Endothelial cell of umbilical vein (primary cell): ENCODE measurements around the gene PCDHGA10. TPM values are rescaled to one million over a fixed set of nuclear protein-coding genes. Genes with fewer than 3 reads are reported as not detected.

Source experiments
- BruUV-seq: library from RNA; stranded (reverse); fragments of 400-500 nt; replicated peaks from 2 replicates; lab custom pipeline; 2021; lab: Mats Ljungman, UMichigan
- CTCF ChIA-PET: fragments of 300-600, 350-600 bp; sonication (Branson Sonifier 250); formaldehyde crosslinking; loops from one replicate; lab custom pipeline; 2021; ENCODE audit warnings: antibody characterized with exemption, inconsistent platforms; lab: Charles Lee
- POLR2A ChIA-PET: fragments of 300-600, 350-600 bp; sonication (Branson Sonifier 250); formaldehyde crosslinking; loops from one replicate; lab custom pipeline; 2021; ENCODE audit warnings: antibody characterized with exemption, inconsistent platforms; lab: Charles Lee
- DNase-seq: peaks from one replicate; pipeline ENCODE4 v3.0.0-alpha.2; 2011; ENCODE audit warnings: low read depth, low spot score
- FAIRE-seq: peaks from 2 replicates; lab custom pipeline; 2011; peaks lifted over from hg19 to GRCh38; lab: Jason Lieb, UNC
- H2AFZ ChIP-seq: 2 replicates; pipeline ENCODE4 v1.6.0; 2012; ENCODE audit warnings: low read depth, low read length, control low read depth, inconsistent platforms
- H3K27ac ChIP-seq: 2 replicates; pipeline ENCODE4 v1.5.1; 2011; ENCODE audit warnings: low read depth, mild to moderate bottlenecking, control low read depth, low read length, moderate library complexity; ENCODE audit not compliant: insufficient read depth
- H3K27me3 ChIP-seq, 2 experiments: 2 replicates each; pipeline versions ENCODE4 v1.6.0 to v1.6.1; 2011; ENCODE audit warnings: low read length in 2 of 2, mixed read lengths in 1 of 2; ENCODE audit not compliant: control insufficient read depth in 2 of 2, insufficient read depth in 2 of 2
- H3K36me3 ChIP-seq, 2 experiments: 2 replicates in 1 of 2; 3 replicates in 1 of 2; pipeline ENCODE4 v1.5.1; 2011; ENCODE audit warnings: low read length in 2 of 2, mild to moderate bottlenecking in 1 of 2, moderate library complexity in 1 of 2; ENCODE audit not compliant: control insufficient read depth in 2 of 2, insufficient read depth in 2 of 2; ENCODE audit errors: extremely low read depth in 1 of 2
- H3K4me1 ChIP-seq: 3 replicates; pipeline ENCODE4 v1.5.1; 2011; ENCODE audit warnings: mild to moderate bottlenecking, low read length; ENCODE audit not compliant: control insufficient read depth, insufficient read depth; ENCODE audit errors: extremely low read depth
- H3K4me2 ChIP-seq: 2 replicates; pipeline ENCODE4 v1.6.1; 2011; ENCODE audit warnings: low read length, control low read depth, mixed read lengths; ENCODE audit not compliant: insufficient read depth
- H3K4me3 ChIP-seq, 3 experiments: fragments of 200-600 bp in 1 of 3; sonication (generic), shearing (Covaris generic) in 1 of 3; replicated peaks in 1 of 3; 2 replicates each; pipeline ENCODE4 v1.5.1; 2011 to 2016; ENCODE audit warnings: control low read depth in 3 of 3, low read length in 3 of 3, mild to moderate bottlenecking in 2 of 3, inconsistent platforms in 1 of 3, low read depth in 1 of 3, moderate library complexity in 1 of 3; ENCODE audit not compliant: insufficient read depth in 1 of 3
- H3K79me2 ChIP-seq: 2 replicates; pipeline ENCODE4 v1.6.0; 2012; ENCODE audit warnings: low read length, inconsistent platforms; ENCODE audit not compliant: control insufficient read depth, insufficient read depth
- H3K9ac ChIP-seq: replicated peaks from 2 replicates; pipeline ENCODE3; 2011; ENCODE audit warnings: low read length, control low read depth; ENCODE audit not compliant: insufficient read depth; ENCODE audit errors: extremely low read depth
- H3K9me1 ChIP-seq: replicated peaks from 3 replicates; pipeline ENCODE4 v1.6.0; 2011; ENCODE audit warnings: mild to moderate bottlenecking, low read length; ENCODE audit not compliant: control insufficient read depth, insufficient read depth; ENCODE audit errors: extremely low read depth
- H3K9me3 ChIP-seq: replicated peaks from 2 replicates; pipeline ENCODE4 v1.5.1; 2012; ENCODE audit warnings: low read length, inconsistent platforms; ENCODE audit not compliant: control insufficient read depth, insufficient read depth
- H4K20me1 ChIP-seq: replicated peaks from 2 replicates; pipeline ENCODE3; 2011; ENCODE audit warnings: mild to moderate bottlenecking, low read length; ENCODE audit not compliant: control insufficient read depth, insufficient read depth; ENCODE audit errors: extremely low read depth
- CTCF ChIP-seq, 2 donors: IDR thresholded peaks; 1 replicate in 1 of 2; 2 replicates in 1 of 2; pipeline ENCODE4 v1.5.1; 2011; ENCODE audit warnings: low read length in 2 of 2, mild to moderate bottlenecking in 2 of 2, moderate library complexity in 2 of 2, control low read depth in 1 of 2, inconsistent platforms in 1 of 2, low read depth in 1 of 2; ENCODE audit not compliant: insufficient read depth in 1 of 2; ENCODE audit errors: extremely low read depth in 1 of 2
- EZH2 ChIP-seq: IDR thresholded peaks from 2 replicates; pipeline ENCODE4 v1.6.1; 2012; ENCODE audit warnings: borderline replicate concordance, low read depth, mild to moderate bottlenecking, moderate library complexity, low read length, inconsistent platforms; ENCODE audit not compliant: severe bottlenecking
- FOS ChIP-seq: IDR thresholded peaks from 2 replicates; pipeline ENCODE4 v1.6.1; 2011; ENCODE audit warnings: mild to moderate bottlenecking, low read length, moderate library complexity, borderline replicate concordance; ENCODE audit not compliant: insufficient read depth
- GATA2 ChIP-seq: IDR thresholded peaks from 2 replicates; pipeline ENCODE4 v1.7.0; 2011; ENCODE audit warnings: low read depth, mild to moderate bottlenecking, moderate library complexity, mixed read lengths, low read length; ENCODE audit not compliant: insufficient read length, insufficient read depth
- JUN ChIP-seq: IDR thresholded peaks from 2 replicates; pipeline ENCODE4 v1.6.1; 2011; ENCODE audit warnings: borderline replicate concordance, low read depth; ENCODE audit not compliant: insufficient read length, insufficient read depth
- MAX ChIP-seq: IDR thresholded peaks from 2 replicates; pipeline ENCODE4 v1.6.1; 2011; ENCODE audit not compliant: insufficient read depth, insufficient read length
- MYC ChIP-seq: IDR thresholded peaks from one replicate; pipeline ENCODE4 v1.6.1; 2011; ENCODE audit warnings: mild to moderate bottlenecking, low read depth, low read length
- POLR2A ChIP-seq: IDR thresholded peaks from 2 replicates; pipeline ENCODE4 v1.6.1; 2012; ENCODE audit warnings: low read depth, mild to moderate bottlenecking, control low read depth, low read length
- POLR2AphosphoS5 ChIP-seq: IDR thresholded peaks from 2 replicates; pipeline ENCODE4 v1.6.1; 2012; ENCODE audit warnings: low read depth, mild to moderate bottlenecking, control low read depth, low read length, moderate library complexity; ENCODE audit not compliant: insufficient read depth
- dilution Hi-C: fragments of 300-500 bp; cut with MboI; formaldehyde crosslinking; loops from one replicate; pipeline ENCODE4 v1.15.0; 2019; ENCODE audit warnings: low sequenced_read_pairs; ENCODE audit not compliant: extremely low pct_ligation_motif_present
- intact Hi-C: fragments of 100-400 bp; cut with micrococcal nuclease; formaldehyde crosslinking; loops from one replicate; pipeline ENCODE4 v1.10.0; 2022
- polyA plus RNA-seq, 4 experiments: library from polyadenylated mRNA; depleted of rRNA in 3 of 4; stranded (reverse) in 3 of 4; unstranded in 1 of 4; fragments of >200 nt; gene quantifications; 2 replicates each; pipeline versions ENCODE4 v1.2.1 to v1.2.3, GENCODE V29; 2011 to 2012; ENCODE audit warnings: missing spikeins in 1 of 4
- total RNA-seq: library from RNA; stranded (reverse); gene quantifications from 2 replicates; pipeline ENCODE4 v1.2.3, GENCODE V29; 2021

Gene PCDHGA10
- total and polyA plus RNA-seq, 2 donors (not counting 3 experiments of a cell fraction or from before 2014, with no cell fraction given) = 3.6 to 4.4 TPM

DNA sequence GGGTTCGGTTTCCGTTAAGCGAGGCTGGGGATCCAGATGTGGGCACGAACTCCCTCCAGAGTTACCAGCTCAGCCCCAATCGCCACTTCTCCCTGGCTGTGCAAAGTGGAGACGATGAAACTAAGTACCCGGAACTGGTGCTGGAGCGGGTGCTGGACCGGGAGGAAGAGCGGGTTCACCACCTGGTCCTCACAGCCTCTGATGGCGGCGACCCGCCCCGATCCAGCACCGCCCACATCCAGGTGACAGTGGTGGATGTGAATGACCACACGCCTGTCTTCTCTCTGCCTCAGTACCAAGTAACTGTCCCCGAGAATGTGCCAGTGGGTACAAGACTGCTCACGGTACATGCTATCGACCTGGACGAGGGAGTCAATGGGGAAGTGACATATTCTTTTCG, 29.4 kb upstream of the PCDHGA10 start:
- Histone ChIP-seq H3K36me3 (no peaks in the 10 kb centered on the region), H3K9ac (no peak overlapping the region), H3K9me3 (no peaks in the 10 kb centered on the region), H4K20me1 (no peaks in the 10 kb centered on the region), H3K27ac (no peak overlapping the region), H3K4me1 (no peaks in the 10 kb centered on the region), H3K9me1 (no peaks in the 10 kb centered on the region), H3K27me3 (peaks cover 31 to 63% of the 10 kb centered on the region in 2 experiments), H3K79me2 (no peaks in the 10 kb centered on the region), H3K4me3 (no peak overlapping the region), H2AFZ (no peak overlapping the region), H3K4me2 (no peak overlapping the region)
- BruUV-seq = no TSS peak
- dilution Hi-C loops (no loop called here), intact Hi-C loops (no loop called here)
- no peak for FAIRE-seq
- TF ChIP-seq GATA2 = no peak
- peak; percentile 58 for TF ChIP-seq EZH2
- POLR2A ChIA-PET = no interaction called here
- CTCF ChIA-PET = interaction anchor here (0.8 to 2.2 kb wide), 11 partner anchors 9 to 184 kb away, joined by 3 to 11 read pairs (median 5); partner anchors contain the start of genes PCDHGA1, PCDHGA11, PCDHGA12 and PCDHGA2
- DNase-seq = no peak

GRCh38 chr5:141384471-141385267, 28.1 kb upstream of the PCDHGA10 start:
- Histone ChIP-seq H3K9ac (no peak overlapping the region), H3K4me3 (no peak overlapping the region), H3K27ac (no peak overlapping the region), H2AFZ (no peak overlapping the region), H3K9me3 (no peaks in the 10 kb centered on the region), H3K4me1 (no peaks in the 10 kb centered on the region), H4K20me1 (no peaks in the 10 kb centered on the region), H3K4me2 (no peak overlapping the region), H3K27me3 (peaks cover 36 to 66% of the 10 kb centered on the region in 2 experiments), H3K79me2 (no peaks in the 10 kb centered on the region), H3K36me3 (no peaks in the 10 kb centered on the region), H3K9me1 (no peaks in the 10 kb centered on the region)
- intact Hi-C loops (no loop called here), dilution Hi-C loops (no loop called here)
- BruUV-seq = no TSS peak
- DNase-seq = no peak
- CTCF ChIA-PET = no interaction called here
- TF ChIP-seq CTCF (IDR thresholded peaks at IDR 0.05; ENCODE audit: extremely low read depth in 1 of 2, insufficient read depth in 1 of 2, low read depth in 1 of 2, low read length in 2 of 2) (no peak), JUN (no peak), MYC (no peak), MAX (no peak), POLR2A (no peak), EZH2 (no peak), POLR2AphosphoS5 (no peak), FOS (no peak)
- no peak for FAIRE-seq
- POLR2A ChIA-PET = no interaction called here
